GM12872 (cell line): ENCODE results near the gene ARID5B.

ENCODE experiments used
- TF ChIP-seq, protein P1 (sequence below): IDR thresholded peaks from 3 replicates; pipeline ENCODE4 v1.5.1; 2011; ENCODE audit warnings: low read depth, mild to moderate bottlenecking, low read length, moderate library complexity; ENCODE audit not compliant: insufficient read depth

ARID5B gene

DNA sequence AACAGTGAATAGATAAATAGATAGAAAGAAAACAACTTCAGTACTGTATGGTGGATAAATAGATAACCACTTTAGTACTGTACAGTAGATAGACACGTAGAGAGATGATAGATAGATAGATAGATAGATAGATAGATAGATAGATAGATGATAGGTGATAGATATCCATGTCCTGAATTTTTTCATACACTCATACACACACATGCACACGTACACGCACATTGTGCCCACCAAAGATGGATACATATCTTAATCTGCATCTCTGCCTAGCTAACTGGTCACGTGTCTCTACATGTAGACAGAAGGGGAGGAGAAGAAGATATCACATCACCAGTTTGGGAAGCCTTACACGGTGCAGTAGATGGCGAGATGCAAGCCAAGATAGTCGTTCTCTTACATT, 99.2 kb downstream of the ARID5B start:
- TF ChIP-seq, protein P1, sequence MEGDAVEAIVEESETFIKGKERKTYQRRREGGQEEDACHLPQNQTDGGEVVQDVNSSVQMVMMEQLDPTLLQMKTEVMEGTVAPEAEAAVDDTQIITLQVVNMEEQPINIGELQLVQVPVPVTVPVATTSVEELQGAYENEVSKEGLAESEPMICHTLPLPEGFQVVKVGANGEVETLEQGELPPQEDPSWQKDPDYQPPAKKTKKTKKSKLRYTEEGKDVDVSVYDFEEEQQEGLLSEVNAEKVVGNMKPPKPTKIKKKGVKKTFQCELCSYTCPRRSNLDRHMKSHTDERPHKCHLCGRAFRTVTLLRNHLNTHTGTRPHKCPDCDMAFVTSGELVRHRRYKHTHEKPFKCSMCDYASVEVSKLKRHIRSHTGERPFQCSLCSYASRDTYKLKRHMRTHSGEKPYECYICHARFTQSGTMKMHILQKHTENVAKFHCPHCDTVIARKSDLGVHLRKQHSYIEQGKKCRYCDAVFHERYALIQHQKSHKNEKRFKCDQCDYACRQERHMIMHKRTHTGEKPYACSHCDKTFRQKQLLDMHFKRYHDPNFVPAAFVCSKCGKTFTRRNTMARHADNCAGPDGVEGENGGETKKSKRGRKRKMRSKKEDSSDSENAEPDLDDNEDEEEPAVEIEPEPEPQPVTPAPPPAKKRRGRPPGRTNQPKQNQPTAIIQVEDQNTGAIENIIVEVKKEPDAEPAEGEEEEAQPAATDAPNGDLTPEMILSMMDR: no peak

DNA sequence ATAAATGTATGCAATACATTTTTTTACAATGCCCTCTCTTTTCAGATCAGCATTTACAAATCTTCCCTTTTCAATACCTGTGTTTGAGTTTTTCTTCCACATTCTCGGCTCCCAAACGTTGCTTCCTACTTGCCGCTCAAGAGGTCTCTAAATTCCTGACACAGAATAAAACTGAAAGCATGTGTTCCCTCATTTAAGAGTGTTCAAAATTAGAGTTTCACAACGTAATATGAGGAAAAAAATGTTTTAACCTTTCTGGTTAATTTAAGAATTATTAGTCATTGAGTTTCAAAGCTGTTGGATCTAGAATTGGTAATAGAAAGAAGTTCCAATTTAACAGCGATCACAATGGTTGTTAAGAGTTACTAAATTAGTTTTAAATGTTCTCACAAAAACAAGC, 100.4 kb downstream of the ARID5B start:
- TF ChIP-seq, protein P1: no peak

- TF ChIP-seq, protein P1: no peak
Observed at GRCh38 chr10:62002753-62003152, 101.3 kb downstream of the ARID5B start.

GRCh38 chr10:62004042-62004441, 102.5 kb downstream of the ARID5B start:
- TF ChIP-seq, protein P1: no peak

- TF ChIP-seq, protein P1: no peak
Observed at GRCh38 chr10:62005281-62005680, 103.8 kb downstream of the ARID5B start.

DNA sequence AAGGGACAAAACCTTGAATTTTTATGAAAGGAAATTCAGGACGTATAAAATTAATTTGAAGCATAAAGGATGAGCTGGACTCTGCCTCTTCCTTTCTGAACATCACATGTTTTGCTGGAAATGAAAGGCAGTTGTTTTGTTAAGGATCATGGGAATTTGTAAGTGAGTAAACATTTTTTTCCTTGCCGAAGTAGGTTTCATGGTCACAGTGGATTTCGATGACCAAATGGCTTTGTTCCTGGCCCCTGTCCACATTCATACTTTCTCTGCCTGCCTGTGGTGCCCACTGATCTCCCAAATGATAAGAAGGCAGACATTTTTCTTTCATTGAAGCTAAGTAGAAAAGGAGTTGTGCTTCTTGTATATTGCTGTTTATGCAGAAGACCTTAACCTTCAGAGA, 104.2 kb downstream of the ARID5B start:
- TF ChIP-seq, protein P1: no peak

DNA sequence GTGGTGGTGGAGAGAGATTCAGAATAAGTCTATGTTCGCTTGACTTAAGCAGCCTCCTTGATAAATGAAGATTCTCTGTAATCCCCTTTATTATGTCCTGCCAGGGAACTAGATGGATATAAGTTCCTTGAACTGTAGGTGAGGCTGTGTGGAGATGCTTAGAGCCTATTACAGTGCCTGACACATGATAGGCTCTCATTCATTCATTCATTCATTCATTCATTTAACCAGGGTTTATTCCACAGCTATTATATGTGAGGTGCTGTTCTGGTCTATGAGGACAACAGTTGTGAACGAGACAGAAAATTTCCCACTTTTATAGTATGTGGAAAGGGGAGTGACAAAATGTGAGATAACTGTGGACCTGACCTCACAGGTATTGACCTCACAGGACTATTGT, 105.6 kb downstream of the ARID5B start:
- TF ChIP-seq, protein P1: no peak

GRCh38 chr10:62008196-62008595, 106.7 kb downstream of the ARID5B start:
- TF ChIP-seq, protein P1: no peak
